ENCODE data around the gene TPK1. TPM values are rescaled to one million over a fixed set of nuclear protein-coding genes. Genes with fewer than 3 reads are reported as not detected.
"Not testable (repeated sequence)": the region's sequence is repeated elsewhere in the genome, so short reads cannot be mapped to it uniquely, and the experiment has no call there.

The TPK1 gene
- total RNA-seq, 1 donor from 2014 or later, result 5.6 TPM

GRCh38 chr7:144470078-144470477 is 365.8 kb downstream of the TPK1 start:
- no peak for DNase-seq

- DNase-seq, result no peak
Observed at GRCh38 chr7:144468990-144469732, 366.7 kb downstream of the TPK1 start.

DNA sequence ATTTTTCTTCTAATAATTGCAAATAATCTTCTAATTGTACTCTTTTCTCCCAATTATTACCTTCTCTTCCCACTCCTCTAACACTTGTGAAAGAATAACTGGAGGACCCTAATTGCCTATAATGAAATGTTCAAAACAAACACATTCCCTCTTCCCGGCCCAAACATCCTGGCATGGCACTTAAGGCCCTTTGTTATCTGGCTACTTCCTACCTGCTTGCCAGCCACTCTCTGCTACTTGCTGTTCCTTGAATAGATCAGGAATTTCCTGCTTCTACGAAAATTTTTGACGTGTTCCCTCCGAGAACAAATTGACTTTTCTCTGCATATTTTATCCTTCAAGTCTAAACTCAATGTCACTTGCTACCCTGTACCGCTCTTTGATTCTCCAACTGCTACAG is 376.2 kb downstream of the TPK1 start:
- DNase-seq, result no peak

DNA sequence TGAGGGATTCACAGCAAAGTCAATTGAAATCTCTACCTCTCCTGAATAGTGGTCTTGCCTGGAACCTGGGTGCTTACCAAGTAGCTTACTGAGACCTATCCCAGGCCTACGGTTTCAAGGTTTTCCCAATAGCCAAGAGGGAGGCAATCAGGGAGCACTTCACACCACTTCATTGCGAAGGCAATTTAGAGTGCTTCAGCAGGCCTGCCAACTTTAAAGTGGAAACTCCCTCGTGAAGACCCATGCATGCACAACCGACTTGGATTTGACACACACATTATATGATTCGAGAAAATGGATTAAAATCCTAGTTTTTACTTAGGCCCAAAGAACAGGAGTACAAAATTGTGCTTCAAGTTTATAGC is 380.8 kb downstream of the TPK1 start:
- DNase-seq, result no peak

DNA sequence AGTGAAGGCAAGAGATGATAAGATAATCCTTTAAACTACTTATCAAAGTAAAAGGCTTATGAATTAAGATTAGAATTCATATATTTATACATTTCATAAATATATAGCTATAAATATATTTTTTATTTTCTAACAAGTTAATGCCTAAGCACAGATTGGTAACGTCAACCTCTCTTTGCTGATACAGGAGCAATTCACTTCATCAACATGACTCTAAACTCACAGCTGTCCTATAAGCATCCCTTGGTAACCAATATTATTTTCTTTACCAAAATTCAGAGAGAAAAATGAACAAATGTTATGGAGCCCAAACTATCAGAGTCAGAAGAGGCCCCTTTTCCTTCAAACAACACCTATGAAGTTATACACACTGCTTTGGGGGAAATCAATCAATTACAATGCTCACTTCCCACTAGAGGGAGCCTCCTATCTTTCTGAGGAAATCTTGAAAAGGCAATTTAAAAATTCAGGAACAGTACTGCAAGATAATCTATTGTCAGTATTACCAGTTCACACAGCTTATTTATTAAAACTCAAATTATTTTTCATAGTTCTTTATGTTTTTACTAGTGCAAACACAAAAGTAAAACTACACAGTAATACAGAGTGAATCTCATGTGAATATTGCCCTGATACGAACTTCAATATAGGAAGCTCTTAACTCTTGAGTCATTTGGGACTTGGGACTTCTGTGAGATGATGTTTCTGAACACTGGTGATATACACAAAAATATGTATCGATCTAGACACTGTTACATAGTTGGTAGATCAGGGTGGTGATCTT is 381.4 kb downstream of the TPK1 start:
- DNase-seq, result no peak

GRCh38 chr7:144452064-144452463 is 383.8 kb downstream of the TPK1 start:
- DNase-seq, result no peak

DNA sequence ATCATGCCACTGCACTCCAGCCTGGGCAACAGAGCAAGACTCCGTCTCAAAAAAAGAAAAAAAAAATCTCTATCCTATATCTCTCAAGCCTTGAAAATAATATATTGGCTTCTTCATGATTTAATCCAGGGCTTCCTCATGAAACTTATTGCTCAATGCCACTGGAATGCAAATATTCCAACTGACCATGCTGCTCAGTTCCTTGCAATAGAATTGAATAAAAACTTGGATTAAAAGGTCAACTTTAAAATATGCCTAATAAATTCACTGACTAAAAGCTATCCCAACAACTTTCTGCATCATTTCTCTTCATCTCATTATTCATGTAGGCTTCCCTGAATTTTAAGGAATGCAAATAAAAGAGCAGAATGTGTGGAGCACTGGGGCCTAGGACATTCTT is 390.3 kb downstream of the TPK1 start:
- DNase-seq, result no peak

DNA sequence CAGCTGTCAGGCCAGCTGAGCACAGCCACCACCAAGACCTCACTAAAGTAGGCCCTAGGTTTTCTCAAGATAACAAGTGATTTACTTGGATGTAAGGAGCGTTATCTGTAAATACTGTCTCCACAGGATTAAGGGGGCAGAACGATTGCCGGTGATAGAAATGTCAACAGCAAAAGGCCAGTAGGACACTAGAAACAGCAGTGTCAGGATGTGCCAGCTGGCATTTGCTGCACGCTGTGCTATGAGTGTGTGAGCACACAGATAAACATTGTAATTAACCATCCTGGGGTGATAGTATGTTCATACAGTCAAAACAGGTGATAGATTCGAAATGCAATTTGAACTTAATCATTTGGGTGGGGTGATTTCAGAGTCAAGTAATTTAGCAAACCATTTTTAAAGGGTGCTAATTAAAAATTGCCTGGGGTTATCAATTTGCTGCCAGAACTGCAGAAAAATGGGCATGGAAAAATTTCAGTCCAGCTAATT is 396.1 kb downstream of the TPK1 start:
- no peak for DNase-seq

DNA sequence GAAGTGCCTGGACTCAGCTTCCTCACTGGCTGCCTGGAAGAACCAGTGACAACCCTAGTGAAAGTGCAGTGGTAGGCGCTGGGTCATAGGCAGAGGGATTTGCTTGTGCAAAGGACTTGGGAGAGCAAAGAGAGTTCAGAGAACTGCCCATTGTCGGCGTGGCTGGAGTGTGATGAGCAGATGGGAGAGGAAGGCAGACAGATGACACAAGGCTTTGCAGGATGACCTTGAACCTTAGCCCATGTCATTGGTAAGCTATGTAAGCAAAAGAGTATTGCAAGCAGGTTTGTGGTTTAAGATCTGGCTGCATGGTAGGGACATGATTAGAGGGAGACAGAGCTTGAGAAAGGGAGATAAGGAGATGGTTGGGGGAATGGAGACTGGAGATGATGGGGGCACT is 397.1 kb downstream of the TPK1 start:
- no peak for DNase-seq

GRCh38 chr7:144437370-144438191 is 398.3 kb downstream of the TPK1 start:
- DNase-seq, result peak; percentile 5

GRCh38 chr7:144436500-144436899 is 399.4 kb downstream of the TPK1 start:
- no peak for DNase-seq

DNA sequence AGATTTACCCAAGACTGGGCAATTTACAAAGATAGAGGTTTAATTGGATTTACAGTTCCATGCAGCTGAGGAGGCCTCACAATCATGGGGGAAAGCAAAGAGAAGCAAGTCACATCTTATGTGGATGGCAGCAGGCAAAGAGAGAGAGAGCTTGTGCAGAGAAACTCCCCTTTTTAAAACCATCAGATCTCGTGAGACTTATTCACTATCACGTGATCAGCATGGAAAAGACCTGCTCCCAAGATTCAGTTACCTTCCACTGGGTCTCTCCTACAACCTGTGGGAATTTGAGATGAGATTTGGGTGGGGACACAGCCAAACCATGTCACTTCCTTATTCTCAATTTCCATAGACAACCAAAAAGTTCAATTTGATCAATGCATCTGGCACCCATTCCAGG is 407.4 kb downstream of the TPK1 start:
- no peak for DNase-seq

DNA sequence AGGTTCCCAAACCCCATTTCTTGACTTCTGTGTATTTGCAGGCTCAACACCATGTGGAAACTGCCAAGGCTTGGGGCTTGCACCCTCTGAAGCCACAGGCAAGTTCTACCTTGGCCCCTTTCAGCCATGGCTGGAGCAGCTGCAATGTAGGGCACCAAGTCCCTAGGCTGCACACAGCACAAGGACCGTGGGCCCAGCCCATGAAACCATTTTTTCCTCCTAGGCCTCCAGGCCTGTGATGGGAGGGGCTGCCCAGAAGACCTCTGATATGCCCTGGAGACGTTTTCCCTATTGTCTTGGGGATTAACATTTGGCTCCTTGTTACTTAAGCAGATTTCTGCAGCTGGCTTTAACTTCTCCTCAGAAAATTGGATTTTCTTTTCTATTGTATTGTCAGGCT is 408.3 kb downstream of the TPK1 start:
- not testable (repeated sequence) for DNase-seq

DNA sequence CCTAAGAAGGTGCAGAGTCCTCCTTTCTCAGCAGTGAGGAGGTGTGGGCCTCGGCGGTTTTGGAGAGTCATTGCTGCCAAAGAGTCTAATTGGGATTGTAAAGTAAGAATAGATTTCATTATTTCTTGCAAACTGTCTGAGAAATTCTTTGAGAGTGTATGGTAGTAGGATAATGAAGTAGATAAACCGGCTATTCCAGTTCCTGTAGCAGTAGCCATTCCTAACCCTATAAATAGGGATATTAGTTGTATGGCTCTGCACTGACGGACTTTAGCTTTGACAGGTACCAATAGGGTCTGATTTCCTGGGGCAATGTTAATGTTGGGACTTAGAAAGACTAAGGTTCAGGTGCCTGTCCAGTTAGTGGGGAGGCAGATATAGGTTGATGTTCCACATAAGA is 416.9 kb downstream of the TPK1 start:
- DNase-seq, result not testable (repeated sequence)

DNA sequence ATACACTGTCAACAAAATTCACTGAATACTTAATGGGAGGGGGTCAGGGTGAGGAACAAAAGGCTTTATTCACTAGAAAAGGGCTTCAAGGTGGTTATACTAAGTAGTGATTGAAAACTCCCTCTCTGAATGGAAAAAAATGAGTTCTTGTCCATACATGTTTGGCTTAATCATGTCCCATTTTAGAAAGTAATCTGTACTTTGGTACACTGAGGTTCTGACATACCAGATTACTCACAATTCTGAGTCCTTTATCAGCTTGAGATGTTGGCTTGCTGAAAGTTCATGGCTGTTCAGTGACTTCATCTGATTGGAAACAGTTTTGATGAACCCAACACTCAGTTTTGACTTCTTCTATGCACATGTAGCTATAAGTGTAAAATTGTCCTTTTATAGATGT is 419.5 kb downstream of the TPK1 start:
- no peak for DNase-seq

DNA sequence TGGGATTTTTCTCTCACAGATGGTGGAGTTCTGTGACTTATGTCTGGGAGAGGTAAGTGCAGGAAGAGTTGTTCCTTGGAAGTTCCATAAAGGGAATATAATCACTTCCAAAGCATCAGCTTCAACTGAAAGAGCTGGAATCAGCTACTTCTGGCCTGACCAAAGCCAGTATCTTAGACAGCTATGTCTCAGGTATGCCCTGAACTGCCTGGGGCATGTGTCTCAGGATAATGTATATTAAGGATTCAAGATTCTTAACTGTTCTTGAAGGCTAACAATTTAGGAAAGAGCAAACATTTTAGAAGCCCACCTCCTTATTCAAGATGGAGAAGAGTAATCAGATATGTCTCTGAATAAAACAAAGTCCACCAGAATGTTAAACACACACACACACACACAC is 420.0 kb downstream of the TPK1 start:
- DNase-seq, result no peak

DNA sequence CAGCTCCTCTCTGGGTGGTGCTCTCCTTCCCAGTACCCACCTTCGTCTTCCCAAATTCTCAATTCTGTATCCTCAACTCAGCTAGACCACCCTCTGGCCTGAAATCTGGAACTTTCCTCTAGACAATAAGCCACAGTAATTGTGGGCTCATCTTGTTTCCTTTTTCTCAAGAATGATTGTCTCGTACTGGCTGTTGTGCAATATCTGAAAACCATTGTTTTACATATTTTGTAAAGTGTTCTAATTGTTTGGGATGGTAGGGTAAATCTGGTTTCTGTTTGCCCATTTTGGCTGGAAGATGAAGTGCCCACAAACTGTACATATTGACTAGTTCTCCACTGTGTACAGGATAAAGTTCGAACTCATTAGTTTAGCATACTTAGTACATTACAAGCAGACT is 421.0 kb downstream of the TPK1 start:
- DNase-seq, result no peak

- no peak for DNase-seq
Observed at GRCh38 chr7:144410441-144410840, 425.4 kb downstream of the TPK1 start.

GRCh38 chr7:144408121-144408520 is 427.7 kb downstream of the TPK1 start:
- no peak for DNase-seq

- DNase-seq, result no peak
Observed at GRCh38 chr7:144407266-144407931, 428.5 kb downstream of the TPK1 start.

DNA sequence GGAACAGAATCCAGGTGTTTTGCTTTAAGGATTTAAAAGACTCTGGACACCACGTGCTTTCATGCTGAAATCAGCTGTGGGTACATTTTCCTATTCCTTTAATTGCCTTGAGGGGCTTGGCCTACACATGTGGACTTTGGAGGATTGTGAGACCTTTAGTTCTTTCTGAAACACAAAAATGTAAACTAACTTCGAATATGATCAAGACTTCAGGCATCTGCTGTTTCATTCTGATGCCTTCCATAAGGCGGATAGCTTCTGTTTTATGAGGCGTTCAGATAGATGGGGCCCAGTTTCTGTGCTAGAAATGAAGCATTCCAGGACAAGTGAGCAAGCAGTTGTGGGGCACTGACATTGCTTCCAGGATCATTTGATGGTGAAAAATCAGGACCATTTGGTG is 430.9 kb downstream of the TPK1 start:
- DNase-seq, result no peak

DNA sequence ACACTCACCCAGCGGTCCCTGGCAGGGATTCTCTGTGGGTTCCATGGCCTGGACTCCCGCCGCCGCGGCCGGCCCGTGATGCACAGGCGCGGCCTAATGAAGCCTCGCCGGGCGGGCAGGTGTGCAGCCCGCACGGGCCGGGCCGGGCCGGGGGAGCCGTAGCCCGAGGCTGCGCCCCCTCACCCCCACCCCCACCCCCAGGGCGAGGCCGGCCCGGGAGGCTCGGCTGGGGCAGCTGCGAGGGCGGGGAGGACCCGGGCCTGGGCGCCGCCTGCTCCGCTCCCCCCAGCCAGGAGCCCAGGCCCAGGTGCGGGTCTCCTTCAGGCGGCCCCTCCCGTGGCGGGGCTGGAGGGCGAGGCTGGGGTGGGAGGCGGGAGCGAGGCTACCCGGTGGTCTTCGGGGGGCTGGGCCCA is 432.2 kb downstream of the TPK1 start, which contains the start of gene NOBOX:
Gene NOBOX, minus strand, starts transcription at position 45 of the 413 bp plus-strand sequence.
- no peak for DNase-seq
